Upper lobe of left lung (tissue), 6 donors: ENCODE measurements around the gene FHIT. TPM values are rescaled to one million over a fixed set of nuclear protein-coding genes. Genes with fewer than 3 reads are reported as not detected.
A peak's percentile ranks its signal among the peaks of the same experiment; 100 is the strongest.

Experiments used
- ATAC-seq, 2 donors: fragments of 200-7000 bp; cut with Tn5 transposase; one replicate each; pipeline ENCODE4 v1.9.1; 2022; ENCODE audit warnings: mild to moderate bottlenecking in 2 of 2, moderate library complexity in 2 of 2; ENCODE audit not compliant: low FRiP score in 2 of 2
- DNase-seq, 2 donors: peaks; one replicate each; pipeline ENCODE4 v3.0.0-alpha.2; 2019 to 2020
- H3K27ac ChIP-seq, 4 donors: fragments of 200-600 bp; sonication (generic); one replicate each; pipeline ENCODE4 v1.5.1; 2016 to 2019
- H3K27me3 ChIP-seq, 4 donors: fragments of 200-600 bp; sonication (generic); one replicate each; pipeline ENCODE4 v1.5.1; 2017 to 2019
- H3K36me3 ChIP-seq, 4 donors: fragments of 200-600 bp; sonication (generic); one replicate each; pipeline ENCODE4 v1.5.1; 2016 to 2019
- H3K4me1 ChIP-seq, 4 donors: fragments of 200-600 bp; sonication (generic); one replicate each; pipeline ENCODE4 v1.5.1; 2018 to 2019
- H3K4me3 ChIP-seq, 4 donors: fragments of 200-600 bp; sonication (generic); one replicate each; pipeline ENCODE4 v1.5.1; 2017 to 2019; ENCODE audit warnings: mild to moderate bottlenecking in 2 of 4, moderate library complexity in 1 of 4
- H3K9me3 ChIP-seq, 4 donors: fragments of 200-600 bp; sonication (generic); one replicate each; pipeline ENCODE4 v1.5.1; 2018 to 2019
- CTCF ChIP-seq, 6 experiments: fragments of 450-650 bp in 4 of 6; fragments of 200-600 bp in 2 of 6; sonication (generic) in 2 of 6; IDR thresholded peaks; one replicate each; pipeline ENCODE4 v1.5.1; 2016 to 2019; ENCODE audit warnings: antibody characterized with exemption in 6 of 6
- EP300 ChIP-seq, 4 donors: sonication (generic); formaldehyde crosslinking; IDR thresholded peaks; one replicate each; pipeline ENCODE4 v1.5.1; 2017; ENCODE audit warnings: antibody characterized with exemption in 4 of 4, control low read depth in 2 of 4
- POLR2A ChIP-seq, 4 donors: fragments of 450-650 bp; IDR thresholded peaks; one replicate each; pipeline ENCODE4 v1.5.1; 2016 to 2017; ENCODE audit warnings: antibody characterized with exemption in 4 of 4, mild to moderate bottlenecking in 2 of 4
- POLR2AphosphoS5 ChIP-seq, 2 donors: sonication (generic); formaldehyde crosslinking; IDR thresholded peaks; one replicate each; pipeline ENCODE4 v1.5.1; 2017; ENCODE audit warnings: antibody characterized with exemption in 2 of 2
- WGBS, 2 donors: methylation state at CpG; one replicate each; pipeline ENCODE4 v1.1.5; 2017 to 2018; 5-methylcytosine and 5-hydroxymethylcytosine counted together
- total RNA-seq, 6 donors: library from RNA; depleted of rRNA in 4 of 6; stranded (reverse); fragments of >200 nt in 4 of 6; gene quantifications; one replicate each; pipeline versions ENCODE4 v1.1.0 to v1.2.1, GENCODE V29; 2016 to 2021
- donor health status: DM: no; HTN: no; CAD: no; lungs with moderate emphysema.
- donor health status: DM: no; HTN: yes; CAD: no; lungs with severe emphysema.

FHIT gene
- total RNA-seq, 6 donors from 2014 or later, result 6.8 to 56.6 (median 11.1) TPM

GRCh38 chr3:60737633-60738399 is 513.4 kb downstream of the FHIT start:
- no peaks in the 10 kb centered on the region for H3K36me3 ChIP-seq
- no peaks in the 10 kb centered on the region for H3K4me1 ChIP-seq
- H3K27ac ChIP-seq, result no peak overlapping the region
- H3K27me3 ChIP-seq, result no peaks in the 10 kb centered on the region
- 82 to 85% methylated on average over 8 of the region's 8 CpGs for WGBS, 2 donors
- DNase-seq (no peak), ATAC-seq (no peak)
- no peaks in the 10 kb centered on the region for H3K9me3 ChIP-seq
- no peak for TF ChIP-seq CTCF (IDR thresholded peaks at IDR 0.05)
- no peak for TF ChIP-seq EP300 (IDR thresholded peaks at IDR 0.05)
- TF ChIP-seq POLR2AphosphoS5 (IDR thresholded peaks at IDR 0.05), result no peak
- TF ChIP-seq POLR2A (IDR thresholded peaks at IDR 0.05), result no peak
- no peak overlapping the region for H3K4me3 ChIP-seq

GRCh38 chr3:60730371-60730770 is 520.9 kb downstream of the FHIT start:
- ATAC-seq, result no peak
- WGBS, 2 donors, result 95 to 97% methylated on average over 9 of the region's 9 CpGs

GRCh38 chr3:60729056-60729455 is 522.2 kb downstream of the FHIT start:
- no peak for TF ChIP-seq EP300 (IDR thresholded peaks at IDR 0.05)
- no peak for TF ChIP-seq POLR2A (IDR thresholded peaks at IDR 0.05)
- TF ChIP-seq POLR2AphosphoS5 (IDR thresholded peaks at IDR 0.05), result no peak
- TF ChIP-seq CTCF (IDR thresholded peaks at IDR 0.05), result no peak
- no peak overlapping the region for H3K27ac ChIP-seq

More at GRCh38 chr3:60730371-60730770, 520.9 kb downstream of the FHIT start:
- Histone ChIP-seq H3K36me3 (no peaks in the 10 kb centered on the region), H3K4me1 (no peaks in the 10 kb centered on the region), H3K27ac (no peak overlapping the region), H3K4me3 (no peak overlapping the region), H3K27me3 (no peaks in the 10 kb centered on the region), H3K9me3 (no peaks in the 10 kb centered on the region)
- no peak for TF ChIP-seq POLR2A (IDR thresholded peaks at IDR 0.05)
- no peak for TF ChIP-seq EP300 (IDR thresholded peaks at IDR 0.05)
- TF ChIP-seq POLR2AphosphoS5 (IDR thresholded peaks at IDR 0.05), result no peak
- TF ChIP-seq CTCF (IDR thresholded peaks at IDR 0.05), result no peak
- peak in 1 of 2 donors; percentile 19 for DNase-seq

GRCh38 chr3:60728006-60728405 is 523.2 kb downstream of the FHIT start:
- DNase-seq (no peak), ATAC-seq (no peak)
- no peaks in the 10 kb centered on the region for H3K4me1 ChIP-seq
- no peak overlapping the region for H3K27ac ChIP-seq
- WGBS, 2 donors, result 55 to 66% methylated on average over 1 of the region's 1 CpG
- no peak for TF ChIP-seq POLR2AphosphoS5 (IDR thresholded peaks at IDR 0.05)
- TF ChIP-seq POLR2A (IDR thresholded peaks at IDR 0.05), result no peak
- no peak for TF ChIP-seq CTCF (IDR thresholded peaks at IDR 0.05)
- TF ChIP-seq EP300 (IDR thresholded peaks at IDR 0.05), result no peak
- H3K27me3 ChIP-seq, result no peaks in the 10 kb centered on the region
- H3K4me3 ChIP-seq, result no peak overlapping the region
- H3K9me3 ChIP-seq, result no peaks in the 10 kb centered on the region
- no peaks in the 10 kb centered on the region for H3K36me3 ChIP-seq

More at GRCh38 chr3:60729056-60729455, 522.2 kb downstream of the FHIT start:
- no peaks in the 10 kb centered on the region for H3K36me3 ChIP-seq
- no peak overlapping the region for H3K4me3 ChIP-seq
- no peaks in the 10 kb centered on the region for H3K9me3 ChIP-seq
- H3K27me3 ChIP-seq, result no peaks in the 10 kb centered on the region
- ATAC-seq, result no peak
- DNase-seq, result no peak
- no peaks in the 10 kb centered on the region for H3K4me1 ChIP-seq
- WGBS, 2 donors, result 95 to 96% methylated on average over 6 of the region's 6 CpGs

- Histone ChIP-seq H3K36me3 (no peaks in the 10 kb centered on the region), H3K4me3 (no peak overlapping the region), H3K27me3 (no peaks in the 10 kb centered on the region), H3K27ac (no peak overlapping the region), H3K9me3 (no peaks in the 10 kb centered on the region), H3K4me1 (no peaks in the 10 kb centered on the region)
- DNase-seq (no peak), ATAC-seq (no peak)
- 55 to 60% methylated on average over 2 of the region's 2 CpGs for WGBS, 2 donors
- no peak for TF ChIP-seq EP300 (IDR thresholded peaks at IDR 0.05)
- TF ChIP-seq POLR2A (IDR thresholded peaks at IDR 0.05), result no peak
- TF ChIP-seq CTCF (IDR thresholded peaks at IDR 0.05), result no peak
- no peak for TF ChIP-seq POLR2AphosphoS5 (IDR thresholded peaks at IDR 0.05)
Measured at GRCh38 chr3:60720736-60721135, 530.5 kb downstream of the FHIT start.
